Esophagus squamous epithelium (tissue), 4 donors: Measurements from ENCODE around the gene NOXRED1.

Experiments
- CTCF ChIP-seq, 6 experiments: fragments of 450-650 bp in 4 of 6; fragments of 200-600 bp in 2 of 6; sonication (generic) in 2 of 6; IDR thresholded peaks; one replicate each; pipeline ENCODE4 v1.5.1; 2016 to 2019; ENCODE audit warnings: antibody characterized with exemption in 6 of 6, mild to moderate bottlenecking in 4 of 6, moderate library complexity in 4 of 6
- POLR2A ChIP-seq, 4 donors: fragments of 450-650 bp; IDR thresholded peaks; one replicate each; pipeline ENCODE4 v1.6.1; 2017; ENCODE audit warnings: antibody characterized with exemption in 4 of 4, mild to moderate bottlenecking in 4 of 4, moderate library complexity in 3 of 4

- TF ChIP-seq CTCF (IDR thresholded peaks at IDR 0.05) (no peak), POLR2A (IDR thresholded peaks at IDR 0.05) (no peak)
These were observed 75.6 kb downstream of the NOXRED1 start for GRCh38 chr14:77347751-77348150.
